Activated naive CD4-positive, alpha-beta T cell treated with anti-CD3 and anti-CD28 coated beads, Interleukin-2, amount 10 ng/mL, durations not matched to agents 7 days and 5 days (primary cell): ENCODE measurements around the gene ADCY5.

ENCODE experiments used
- CTCF ChIA-PET: fragments of 350-600 bp; sonication (Branson Sonifier 250); formaldehyde crosslinking; loops from one replicate; lab custom pipeline; 2021; ENCODE audit warnings: antibody characterized with exemption; lab: Charles Lee
- DNase-seq: peaks from one replicate; pipeline ENCODE4 v3.0.0-alpha.2; 2020
- H3K27ac Mint-ChIP-seq: one replicate; pipeline ENCODE4 v1.8.0; 2021; ENCODE audit warnings: mild to moderate bottlenecking, moderate library complexity, mixed read lengths
- H3K27me3 Mint-ChIP-seq: one replicate; pipeline ENCODE4 v1.8.0; 2021; ENCODE audit warnings: mild to moderate bottlenecking, mixed read lengths
- H3K36me3 Mint-ChIP-seq: one replicate; pipeline ENCODE4 v1.8.0; 2021; ENCODE audit warnings: mixed read lengths
- H3K4me1 Mint-ChIP-seq: one replicate; pipeline ENCODE4 v1.8.0; 2021; ENCODE audit warnings: mixed read lengths
- H3K4me3 Mint-ChIP-seq: one replicate; pipeline ENCODE4 v1.8.0; 2021; ENCODE audit warnings: mild to moderate bottlenecking, moderate library complexity, mixed read lengths
- H3K9me3 Mint-ChIP-seq: one replicate; pipeline ENCODE4 v1.8.0; 2021; ENCODE audit warnings: mixed read lengths

ADCY5 gene

DNA sequence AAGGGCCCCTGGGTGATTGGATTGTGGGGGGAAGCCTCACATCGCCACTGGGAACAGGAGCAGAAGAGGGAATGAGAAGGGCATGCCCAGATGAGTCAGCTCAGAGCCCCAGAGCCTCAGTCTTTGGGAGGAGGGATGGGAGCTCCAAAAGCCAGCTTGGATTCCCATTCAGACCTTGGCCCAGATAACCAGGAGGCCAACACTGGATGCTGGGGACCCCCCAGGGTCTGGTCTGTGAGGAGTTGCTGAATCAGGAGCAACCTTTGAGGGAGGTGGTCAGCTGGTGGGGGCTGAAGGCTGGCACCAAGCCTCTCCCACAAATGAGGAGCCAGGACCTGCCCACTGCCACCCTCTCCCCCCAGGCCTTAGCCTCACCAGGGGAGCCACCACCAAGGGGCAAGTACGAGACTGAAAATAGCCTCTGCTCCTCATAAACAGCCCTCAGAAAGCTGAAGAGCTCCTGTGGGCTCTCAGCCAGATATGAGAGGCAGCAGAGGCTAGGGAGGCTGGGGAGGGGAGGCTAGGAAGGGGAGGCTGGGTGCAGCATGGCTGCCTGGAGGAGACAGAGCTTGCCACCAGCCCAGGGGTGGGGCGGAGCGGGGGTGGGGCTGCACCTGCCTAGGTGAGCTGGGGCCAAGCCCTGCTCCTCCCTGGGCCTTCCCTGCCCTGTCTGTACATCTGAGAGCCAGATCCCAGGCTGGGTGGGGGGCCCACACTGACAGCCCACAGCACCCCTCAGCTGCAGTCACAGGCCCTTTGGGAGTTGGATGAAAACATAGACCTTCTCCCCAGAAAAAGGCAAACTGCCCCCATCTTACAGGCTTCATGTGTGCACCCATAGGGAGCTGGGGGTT, 147.3 kb downstream of the ADCY5 start:
- DNase-seq: no peak
- CTCF ChIA-PET: interaction anchor here (1.3 kb wide), 1 partner anchor 15 kb away, joined by 3 read pairs; no protein-coding TSS in a partner anchor
- no peaks in the 10 kb centered on the region for H3K36me3 Mint-ChIP-seq
- H3K9me3 Mint-ChIP-seq: no peaks in the 10 kb centered on the region
- peaks cover 24% of the 10 kb centered on the region for H3K27me3 Mint-ChIP-seq
- no peak overlapping the region for H3K4me3 Mint-ChIP-seq
- no peaks in the 10 kb centered on the region for H3K4me1 Mint-ChIP-seq
- H3K27ac Mint-ChIP-seq: no peak overlapping the region

DNA sequence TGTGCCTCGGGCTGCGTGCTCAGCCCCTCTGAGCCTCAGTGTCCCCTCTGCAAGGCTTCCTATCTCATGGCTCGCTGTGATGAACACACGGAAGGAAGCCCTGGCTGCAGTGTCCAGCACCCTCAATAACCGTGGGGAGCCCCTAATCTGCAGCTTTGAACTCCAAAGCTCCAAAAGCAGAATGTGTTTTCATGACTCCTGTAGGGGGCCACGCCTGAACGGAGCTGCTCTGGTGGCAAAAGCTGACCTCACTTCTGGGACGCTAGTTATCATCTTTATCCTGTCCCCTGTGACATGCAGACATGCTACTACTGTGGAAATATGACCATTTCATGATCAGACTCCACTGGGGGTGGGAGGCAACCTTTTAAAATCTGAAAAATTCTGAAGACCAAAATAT, 148.3 kb downstream of the ADCY5 start:
- CTCF ChIA-PET: interaction anchor here (1.3 kb wide), 1 partner anchor 14 kb away, joined by 3 read pairs; no protein-coding TSS in a partner anchor
- Mint-ChIP-seq H3K9me3 (no peaks in the 10 kb centered on the region), H3K4me3 (no peak overlapping the region), H3K27ac (no peak overlapping the region), H3K27me3 (peaks cover 24% of the 10 kb centered on the region), H3K36me3 (no peaks in the 10 kb centered on the region), H3K4me1 (no peaks in the 10 kb centered on the region)
- no peak for DNase-seq

DNA sequence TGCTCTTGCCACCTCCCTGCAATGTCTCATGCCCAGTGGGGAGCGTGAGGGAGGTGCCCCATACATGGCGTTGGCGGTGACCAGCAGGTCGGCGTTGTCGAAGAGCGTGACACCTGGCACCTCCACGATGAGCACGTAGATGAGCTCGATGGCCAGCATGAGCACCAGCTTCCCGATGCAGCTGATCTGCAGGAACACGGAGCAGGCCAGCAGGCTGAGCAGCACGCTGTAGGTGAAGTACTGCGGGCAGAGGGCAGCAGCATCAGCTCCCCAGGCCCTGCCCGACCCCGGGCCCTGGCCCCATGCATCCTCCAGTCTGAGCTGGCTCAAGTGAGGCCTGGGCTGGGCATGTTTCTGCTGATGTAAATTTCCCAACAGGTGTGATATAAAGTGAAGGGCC, 148.8 kb downstream of the ADCY5 start:
- H3K36me3 Mint-ChIP-seq: no peaks in the 10 kb centered on the region
- no peaks in the 10 kb centered on the region for H3K4me1 Mint-ChIP-seq
- H3K27me3 Mint-ChIP-seq: peaks cover 24% of the 10 kb centered on the region
- H3K27ac Mint-ChIP-seq: no peak overlapping the region
- CTCF ChIA-PET: no interaction called here
- no peaks in the 10 kb centered on the region for H3K9me3 Mint-ChIP-seq
- H3K4me3 Mint-ChIP-seq: no peak overlapping the region
- DNase-seq: no peak

DNA sequence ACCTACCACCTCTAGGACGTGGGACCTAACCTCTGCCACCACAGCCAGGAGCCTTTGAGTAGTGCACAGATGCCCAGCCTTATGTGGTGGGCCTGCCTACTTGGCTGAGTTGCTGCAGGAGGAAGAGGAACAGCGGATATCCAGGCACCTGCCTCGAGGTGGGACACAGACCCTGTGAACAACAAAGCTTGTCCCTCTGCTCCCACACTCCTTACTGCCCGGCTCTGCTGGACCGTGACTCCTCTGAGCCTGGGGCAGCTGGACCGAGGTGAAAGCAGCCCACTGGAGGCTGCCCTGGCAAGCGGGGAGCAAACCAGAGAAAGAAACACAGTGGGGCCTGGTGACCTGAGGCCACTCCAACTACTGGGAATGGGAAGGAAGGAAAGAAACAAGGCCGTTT, 149.3 kb downstream of the ADCY5 start:
- no peak overlapping the region for H3K27ac Mint-ChIP-seq
- H3K9me3 Mint-ChIP-seq: no peaks in the 10 kb centered on the region
- no peaks in the 10 kb centered on the region for H3K36me3 Mint-ChIP-seq
- peaks cover 27% of the 10 kb centered on the region for H3K27me3 Mint-ChIP-seq
- CTCF ChIA-PET: no interaction called here
- H3K4me1 Mint-ChIP-seq: no peaks in the 10 kb centered on the region
- no peak overlapping the region for H3K4me3 Mint-ChIP-seq
- no peak for DNase-seq

DNA sequence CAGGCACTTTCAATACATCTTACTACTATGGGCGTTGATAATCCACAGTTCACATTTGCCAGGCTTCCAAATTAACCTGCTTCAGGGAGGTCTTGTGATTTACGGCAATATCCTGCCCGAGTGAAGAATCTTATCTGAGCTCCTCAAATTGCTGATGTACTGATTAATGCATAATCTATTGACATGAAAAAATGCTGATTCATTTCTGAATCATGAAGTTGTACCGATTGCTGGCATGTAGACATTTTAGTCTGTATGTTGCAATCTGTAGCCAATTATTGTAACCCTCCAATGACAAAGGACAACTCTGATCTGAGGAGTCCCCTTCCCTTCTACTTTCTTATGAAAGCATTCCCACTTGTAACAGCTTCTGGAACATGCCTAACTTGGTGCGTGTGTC, 150.0 kb downstream of the ADCY5 start:
- peaks cover 24% of the 10 kb centered on the region for H3K27me3 Mint-ChIP-seq
- H3K9me3 Mint-ChIP-seq: no peaks in the 10 kb centered on the region
- no peak overlapping the region for H3K4me3 Mint-ChIP-seq
- DNase-seq: no peak
- no peak overlapping the region for H3K27ac Mint-ChIP-seq
- no peaks in the 10 kb centered on the region for H3K36me3 Mint-ChIP-seq
- no peaks in the 10 kb centered on the region for H3K4me1 Mint-ChIP-seq
- CTCF ChIA-PET: no interaction called here

DNA sequence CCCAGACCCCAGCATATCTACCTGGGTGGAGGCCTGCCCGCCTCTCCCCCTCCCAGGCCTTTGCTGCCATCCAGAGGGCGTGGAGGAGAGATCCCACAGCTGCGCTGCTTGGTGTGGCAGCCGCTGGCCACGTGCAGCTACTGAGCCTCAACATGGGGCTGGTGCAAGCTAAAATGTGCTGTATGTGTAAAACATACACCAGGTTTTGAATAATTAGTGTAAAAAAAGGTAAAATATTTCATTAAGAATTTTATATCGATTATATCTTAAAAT, 151.3 kb downstream of the ADCY5 start:
- no peaks in the 10 kb centered on the region for H3K36me3 Mint-ChIP-seq
- no peaks in the 10 kb centered on the region for H3K4me1 Mint-ChIP-seq
- H3K27ac Mint-ChIP-seq: no peak overlapping the region
- H3K4me3 Mint-ChIP-seq: no peak overlapping the region
- no peaks in the 10 kb centered on the region for H3K9me3 Mint-ChIP-seq
- CTCF ChIA-PET: no interaction called here
- no peak for DNase-seq
- peaks cover 13% of the 10 kb centered on the region for H3K27me3 Mint-ChIP-seq

DNA sequence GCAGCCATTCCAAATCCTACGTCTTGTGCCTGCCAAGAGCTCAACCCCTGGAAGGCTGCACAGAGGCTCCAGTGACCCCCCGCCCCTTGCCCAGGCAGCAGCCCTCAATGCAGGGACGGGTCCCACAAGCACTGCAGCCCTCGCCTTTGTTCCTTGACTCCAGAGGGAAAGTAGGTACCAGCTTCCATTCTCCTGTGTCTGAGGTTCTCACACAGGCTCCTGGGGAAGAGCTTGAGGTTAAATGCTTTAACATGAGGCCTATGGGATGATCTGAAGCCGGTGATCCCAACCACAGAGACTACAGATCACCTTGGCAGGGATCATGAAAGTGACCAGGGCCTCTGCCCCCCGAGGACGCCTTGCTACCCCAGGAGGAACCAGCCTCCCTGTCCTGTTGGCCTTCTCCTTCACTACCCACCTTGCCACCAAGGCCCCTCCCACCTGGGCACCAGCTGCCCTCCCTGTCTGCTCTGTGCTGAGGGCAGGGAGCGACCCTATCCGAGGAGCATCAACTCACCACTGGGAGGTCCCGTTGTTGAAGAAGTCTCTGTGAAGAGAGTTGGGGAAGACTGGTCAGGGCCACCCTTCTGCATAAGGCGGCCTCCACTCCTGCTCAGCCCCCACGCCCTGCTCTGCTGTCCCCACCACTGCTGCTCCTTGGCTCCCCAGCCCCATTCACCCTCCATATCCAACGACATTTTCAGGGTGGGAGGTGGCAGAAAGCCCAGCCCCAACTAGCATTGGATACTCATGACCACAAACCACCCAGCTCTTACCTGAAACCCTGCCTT, 151.9 kb downstream of the ADCY5 start:
- no peaks in the 10 kb centered on the region for H3K4me1 Mint-ChIP-seq
- no peak for DNase-seq
- H3K36me3 Mint-ChIP-seq: no peaks in the 10 kb centered on the region
- H3K27me3 Mint-ChIP-seq: peaks cover 13% of the 10 kb centered on the region
- H3K9me3 Mint-ChIP-seq: no peaks in the 10 kb centered on the region
- no peak overlapping the region for H3K4me3 Mint-ChIP-seq
- CTCF ChIA-PET: interaction anchor here (0.6 kb wide), 1 partner anchor 231 kb away, joined by 3 read pairs; no protein-coding TSS in a partner anchor
- H3K27ac Mint-ChIP-seq: no peak overlapping the region

DNA sequence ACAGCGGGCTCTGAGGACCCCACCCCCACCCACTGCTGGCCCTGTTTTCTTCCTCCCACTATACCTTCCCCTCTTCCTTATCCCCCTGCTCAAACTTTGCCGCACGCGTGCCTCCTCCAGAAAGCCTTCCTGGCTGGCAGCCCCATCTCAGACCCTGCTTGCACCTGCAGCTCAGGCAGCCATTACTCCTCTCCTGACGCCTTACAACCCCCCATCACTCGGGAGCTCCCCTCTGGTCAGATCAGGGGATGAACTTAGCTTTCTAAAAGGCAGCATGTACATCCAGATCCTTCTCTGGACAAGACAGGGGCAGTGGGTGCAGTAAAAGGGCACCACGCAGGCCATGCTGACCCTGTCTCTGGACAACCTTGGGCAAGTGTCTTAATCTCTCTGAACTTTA, 152.6 kb downstream of the ADCY5 start:
- H3K9me3 Mint-ChIP-seq: no peaks in the 10 kb centered on the region
- H3K27me3 Mint-ChIP-seq: peaks cover 17% of the 10 kb centered on the region
- CTCF ChIA-PET: no interaction called here
- no peak overlapping the region for H3K27ac Mint-ChIP-seq
- no peaks in the 10 kb centered on the region for H3K36me3 Mint-ChIP-seq
- DNase-seq: no peak
- H3K4me1 Mint-ChIP-seq: no peaks in the 10 kb centered on the region
- no peak overlapping the region for H3K4me3 Mint-ChIP-seq

DNA sequence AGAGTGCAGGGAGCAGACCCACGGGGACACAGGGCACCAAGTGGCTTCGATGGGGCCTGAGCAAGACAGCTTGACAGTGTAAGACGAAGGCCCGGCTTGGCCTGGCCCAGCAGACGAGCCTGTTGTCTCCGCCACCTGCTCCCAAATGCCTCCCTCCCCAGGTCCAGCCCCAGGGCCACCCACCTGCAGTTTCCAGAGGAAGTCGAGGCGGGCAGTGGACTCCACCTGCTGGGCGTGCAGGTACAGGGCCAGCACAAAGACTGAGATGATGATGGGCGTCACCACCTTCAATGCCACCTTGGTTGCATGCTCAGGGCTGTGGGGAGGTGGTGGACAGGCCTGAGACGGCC, 153.0 kb downstream of the ADCY5 start:
- Mint-ChIP-seq H3K27me3 (peaks cover 20% of the 10 kb centered on the region), H3K9me3 (no peaks in the 10 kb centered on the region), H3K36me3 (no peaks in the 10 kb centered on the region), H3K4me1 (no peaks in the 10 kb centered on the region), H3K4me3 (no peak overlapping the region), H3K27ac (no peak overlapping the region)
- no peak for DNase-seq
- CTCF ChIA-PET: no interaction called here

DNA sequence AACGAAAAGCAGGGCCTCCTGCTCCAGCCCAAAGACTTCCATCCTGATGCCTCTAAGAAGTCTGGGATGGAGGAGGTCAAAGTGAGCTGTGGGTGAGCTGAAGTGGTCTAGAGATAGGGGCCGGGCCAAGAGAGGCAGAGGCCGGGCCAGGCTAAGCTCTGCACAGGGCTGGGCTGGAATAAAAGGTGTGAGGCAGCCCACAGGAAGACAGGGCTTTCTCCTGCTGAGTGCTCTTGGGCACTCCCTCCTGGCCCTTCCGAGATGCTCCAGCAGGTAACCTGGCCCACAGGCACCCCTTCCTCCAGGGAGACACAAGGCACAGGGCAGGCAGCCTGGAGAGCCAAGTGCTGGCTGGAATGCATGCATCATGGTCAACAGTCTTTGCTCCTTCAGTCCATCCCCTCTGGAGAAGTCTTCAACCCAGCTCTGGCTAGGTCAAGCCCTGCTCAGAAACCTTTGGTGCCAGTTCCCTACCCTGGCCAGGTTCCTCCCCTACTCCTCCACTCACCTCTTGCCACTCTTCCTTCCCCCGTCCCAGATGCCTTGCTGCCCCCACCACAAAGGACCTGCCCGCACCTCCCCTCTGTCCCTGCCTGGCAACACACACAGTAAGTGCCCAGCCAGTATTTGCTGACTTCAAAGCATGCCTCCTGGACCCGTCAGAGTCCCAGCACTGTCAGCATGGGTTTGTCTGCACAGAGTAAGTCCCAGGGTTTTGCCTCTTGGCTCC, 153.6 kb downstream of the ADCY5 start:
- Mint-ChIP-seq H3K27me3 (peaks cover 20% of the 10 kb centered on the region), H3K9me3 (no peaks in the 10 kb centered on the region), H3K36me3 (no peaks in the 10 kb centered on the region), H3K4me1 (no peaks in the 10 kb centered on the region), H3K4me3 (no peak overlapping the region), H3K27ac (no peak overlapping the region)
- DNase-seq: no peak
- CTCF ChIA-PET: no interaction called here

DNA sequence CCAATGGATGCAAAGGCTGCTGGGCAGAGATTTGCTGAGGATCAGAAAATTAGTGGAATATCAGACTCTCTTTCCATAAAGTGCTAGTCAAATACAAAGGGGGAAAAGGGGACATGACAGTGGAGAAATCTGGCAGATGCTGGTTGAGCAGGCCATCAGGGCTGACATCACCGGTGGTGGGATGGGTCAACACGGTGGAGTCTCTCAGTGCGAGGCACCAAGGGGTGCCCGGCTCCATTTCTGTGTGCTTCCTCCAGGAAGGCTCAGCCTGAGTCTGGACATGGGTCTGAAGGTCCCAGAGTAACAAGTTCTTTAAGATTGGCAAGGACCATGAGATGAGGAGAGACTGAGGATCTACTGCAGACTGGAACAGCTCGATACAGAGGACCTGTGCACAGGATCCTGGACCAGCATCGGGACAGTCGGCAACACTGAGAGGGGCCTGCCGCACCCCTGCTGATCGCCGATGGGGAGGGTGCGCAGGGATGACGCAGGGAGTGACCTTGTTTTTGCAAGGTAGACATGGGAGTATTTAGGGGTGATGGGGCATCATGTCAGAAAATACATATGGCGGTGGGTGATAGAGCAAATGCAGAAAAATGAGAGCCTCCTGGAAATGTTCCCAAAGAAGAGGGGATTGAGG, 154.5 kb downstream of the ADCY5 start:
- Mint-ChIP-seq H3K36me3 (no peaks in the 10 kb centered on the region), H3K4me3 (no peak overlapping the region), H3K27me3 (peaks cover 23% of the 10 kb centered on the region), H3K9me3 (no peaks in the 10 kb centered on the region), H3K4me1 (no peaks in the 10 kb centered on the region), H3K27ac (no peak overlapping the region)
- DNase-seq: no peak
- CTCF ChIA-PET: interaction anchor here (0.5 kb wide), 1 partner anchor 74 kb away, joined by 3 read pairs; no protein-coding TSS in a partner anchor

DNA sequence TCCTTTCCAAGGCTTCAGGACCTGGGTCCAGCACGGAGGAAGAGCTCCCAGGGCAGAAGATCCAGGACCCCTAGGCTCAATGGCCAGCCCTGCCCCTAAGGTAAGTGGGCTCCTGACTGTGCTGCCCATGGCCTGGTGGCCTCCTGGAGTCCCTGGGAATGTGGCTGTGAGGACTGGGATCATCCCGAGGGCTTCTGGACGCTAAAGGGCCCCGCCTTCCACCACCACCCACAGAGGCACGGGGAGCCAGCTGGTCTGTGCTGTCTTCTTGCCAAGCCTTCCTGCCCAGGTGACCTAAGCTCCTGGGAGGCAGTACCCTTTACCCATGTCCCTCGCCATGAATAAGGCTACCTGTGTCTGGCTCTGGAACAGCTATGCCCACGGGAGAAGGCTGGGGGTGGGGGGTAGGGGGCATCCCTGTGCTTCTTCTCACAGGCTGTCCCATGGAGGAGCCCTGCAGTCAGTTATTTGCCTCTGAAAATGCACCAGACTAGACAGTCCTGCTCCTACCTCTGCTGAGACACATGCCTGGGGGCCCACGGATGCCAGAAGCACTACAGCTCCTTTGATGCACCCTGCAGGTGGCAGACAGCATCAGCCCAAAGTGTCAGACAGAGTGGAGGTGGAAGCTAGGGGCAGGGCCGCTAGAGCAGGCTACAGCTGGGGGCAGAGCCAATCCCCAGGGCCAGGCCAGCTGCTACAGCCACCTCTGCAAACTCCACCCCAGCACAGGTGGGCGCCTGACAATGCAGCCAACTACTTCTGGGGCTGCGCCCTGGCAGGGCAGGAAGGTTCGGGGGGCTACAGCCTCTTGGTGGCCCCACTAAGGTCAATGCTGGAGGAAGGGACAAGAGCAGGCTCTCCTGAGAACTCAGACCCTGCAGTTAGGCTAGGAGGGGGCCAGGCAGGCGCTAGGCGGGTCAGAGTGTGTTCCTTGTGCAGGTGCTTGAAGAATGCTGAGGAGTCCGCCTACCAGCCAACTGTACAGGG, 156.3 kb downstream of the ADCY5 start:
- Mint-ChIP-seq H3K27ac (no peak overlapping the region), H3K27me3 (peaks cover 18% of the 10 kb centered on the region), H3K4me1 (no peaks in the 10 kb centered on the region), H3K4me3 (no peak overlapping the region), H3K9me3 (no peaks in the 10 kb centered on the region), H3K36me3 (no peaks in the 10 kb centered on the region)
- no peak for DNase-seq
- CTCF ChIA-PET: interaction anchor here (0.6 kb wide), 1 partner anchor 272 kb away, joined by 3 read pairs; no protein-coding TSS in a partner anchor

DNA sequence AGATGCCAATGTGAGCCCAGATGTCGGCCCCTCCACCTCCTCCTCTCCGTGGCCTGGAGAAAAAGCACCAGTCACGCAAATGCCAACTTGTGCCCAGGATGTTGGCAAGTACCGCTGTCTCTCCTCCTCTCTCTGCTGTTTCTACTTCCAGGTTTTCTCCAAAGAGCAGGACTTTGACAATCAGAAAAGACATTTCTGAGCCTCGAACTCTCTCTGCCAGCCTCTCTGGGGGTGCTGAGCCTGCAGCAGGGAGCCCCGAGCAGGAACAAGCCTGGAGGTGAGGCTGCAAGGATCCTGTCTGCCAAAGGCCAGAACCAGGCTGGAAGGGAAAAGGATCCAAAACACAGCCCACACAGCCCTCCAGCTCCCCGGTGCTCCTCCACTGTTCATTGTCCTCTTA, 157.5 kb downstream of the ADCY5 start:
- no peaks in the 10 kb centered on the region for H3K4me1 Mint-ChIP-seq
- no peak for DNase-seq
- H3K36me3 Mint-ChIP-seq: no peaks in the 10 kb centered on the region
- no peaks in the 10 kb centered on the region for H3K9me3 Mint-ChIP-seq
- peaks cover 18% of the 10 kb centered on the region for H3K27me3 Mint-ChIP-seq
- H3K4me3 Mint-ChIP-seq: no peak overlapping the region
- no peak overlapping the region for H3K27ac Mint-ChIP-seq
- CTCF ChIA-PET: no interaction called here
